Activated T-cell treated with anti-CD3 and anti-CD28 coated beads, Interleukin-2, amount 50 U/mL, for 24 hours (primary cell): ENCODE results near the gene DNAH2.
"Not testable (repeated sequence)": the region's sequence is repeated elsewhere in the genome, so short reads cannot be mapped to it uniquely, and the experiment has no call there.

Source experiments
- DNase-seq: peaks from one replicate; pipeline ENCODE4 v3.0.0-alpha.2; 2020
- H3K27ac Mint-ChIP-seq: 2 replicates; pipeline ENCODE4 v1.8.0; 2020; ENCODE audit warnings: mild to moderate bottlenecking, mixed read lengths
- H3K27me3 Mint-ChIP-seq: 2 replicates; pipeline ENCODE4 v1.8.0; 2020; ENCODE audit warnings: mixed read lengths
- H3K36me3 Mint-ChIP-seq: 2 replicates; pipeline ENCODE4 v1.8.0; 2020; ENCODE audit warnings: low read depth, mixed read lengths
- H3K4me1 Mint-ChIP-seq: 2 replicates; pipeline ENCODE4 v1.8.0; 2020; ENCODE audit warnings: low read depth, mixed read lengths
- H3K4me3 Mint-ChIP-seq: 2 replicates; pipeline ENCODE4 v1.8.0; 2020; ENCODE audit warnings: mild to moderate bottlenecking, moderate library complexity, mixed read lengths
- H3K9me3 Mint-ChIP-seq: 2 replicates; pipeline ENCODE4 v1.8.0; 2020; ENCODE audit warnings: mixed read lengths

Gene DNAH2

DNA sequence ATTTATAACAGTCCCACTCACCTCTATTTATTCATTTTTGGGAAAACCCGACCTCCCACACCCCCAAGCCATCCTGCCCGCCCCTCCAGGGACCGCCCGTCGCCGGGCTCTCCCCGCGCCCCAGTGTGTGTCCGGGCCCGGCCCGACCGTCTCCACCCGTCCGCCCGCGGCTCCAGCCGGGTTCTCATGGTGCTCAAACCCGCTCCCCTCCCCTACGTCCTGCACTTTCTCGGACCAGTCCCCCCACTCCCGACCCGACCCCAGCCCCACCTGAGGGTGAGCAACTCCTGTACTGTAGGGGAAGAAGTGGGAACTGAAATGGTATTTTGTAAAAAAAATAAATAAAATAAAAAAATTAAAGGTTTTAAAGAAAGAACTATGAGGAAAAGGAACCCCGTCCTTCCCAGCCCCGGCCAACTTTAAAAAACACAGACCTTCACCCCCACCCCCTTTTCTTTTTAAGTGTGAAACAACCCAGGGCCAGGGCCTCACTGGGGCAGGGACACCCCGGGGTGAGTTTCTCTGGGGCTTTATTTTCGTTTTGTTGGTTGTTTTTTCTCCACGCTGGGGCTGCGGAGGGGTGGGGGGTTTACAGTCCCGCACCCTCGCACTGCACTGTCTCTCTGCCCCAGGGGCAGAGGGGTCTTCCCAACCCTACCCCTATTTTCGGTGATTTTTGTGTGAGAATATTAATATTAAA, 136.7 kb downstream of the DNAH2 start:
- no peaks in the 10 kb centered on the region for H3K27me3 Mint-ChIP-seq
- DNase-seq: no peak
- H3K4me1 Mint-ChIP-seq: peaks cover 56% of the 10 kb centered on the region
- no peaks in the 10 kb centered on the region for H3K9me3 Mint-ChIP-seq
- peak overlapping the region; percentile 57 for H3K27ac Mint-ChIP-seq
- peaks cover 49% of the 10 kb centered on the region for H3K36me3 Mint-ChIP-seq
- H3K4me3 Mint-ChIP-seq: no peak overlapping the region

- DNase-seq: no peak
- Mint-ChIP-seq H3K27ac (peak within 1 kb of the TSS; percentile 57), H3K4me1 (peaks cover 48% of the 10 kb centered on the region), H3K27me3 (no peaks in the 10 kb centered on the region), H3K9me3 (no peaks in the 10 kb centered on the region), H3K4me3 (no peak within 1 kb of the TSS), H3K36me3 (peaks cover 41% of the 10 kb centered on the region)
Measured at GRCh38 chr17:7854851-7855659, 137.5 kb downstream of the DNAH2 start, which contains the start of gene TMEM88. TSS of gene TMEM88 (plus strand) at chr17:7855066. CDS start at chr17:7855075, 9 bp downstream.

DNA sequence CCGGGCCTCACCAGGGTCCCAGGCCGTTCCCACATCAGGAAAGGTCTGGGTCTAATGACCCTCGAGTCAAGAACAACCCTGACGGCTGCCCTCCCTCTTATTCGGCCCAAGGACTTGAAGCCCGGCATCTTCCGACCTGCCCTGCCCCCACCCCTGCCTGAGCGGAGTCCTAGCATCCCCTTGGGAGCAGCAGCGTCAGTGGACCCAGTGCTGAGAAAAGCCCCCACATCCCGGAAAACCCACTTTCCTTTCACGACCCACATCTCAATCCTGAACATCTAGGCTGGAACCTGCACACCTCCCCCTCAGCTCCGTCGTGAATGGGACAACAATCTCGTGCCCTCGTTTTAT, 138.1 kb downstream of the DNAH2 start:
- Mint-ChIP-seq H3K4me1 (peaks cover 42% of the 10 kb centered on the region), H3K4me3 (no peak overlapping the region), H3K27me3 (no peaks in the 10 kb centered on the region), H3K36me3 (peaks cover 40% of the 10 kb centered on the region), H3K27ac (no peak overlapping the region), H3K9me3 (no peaks in the 10 kb centered on the region)
- no peak for DNase-seq

DNA sequence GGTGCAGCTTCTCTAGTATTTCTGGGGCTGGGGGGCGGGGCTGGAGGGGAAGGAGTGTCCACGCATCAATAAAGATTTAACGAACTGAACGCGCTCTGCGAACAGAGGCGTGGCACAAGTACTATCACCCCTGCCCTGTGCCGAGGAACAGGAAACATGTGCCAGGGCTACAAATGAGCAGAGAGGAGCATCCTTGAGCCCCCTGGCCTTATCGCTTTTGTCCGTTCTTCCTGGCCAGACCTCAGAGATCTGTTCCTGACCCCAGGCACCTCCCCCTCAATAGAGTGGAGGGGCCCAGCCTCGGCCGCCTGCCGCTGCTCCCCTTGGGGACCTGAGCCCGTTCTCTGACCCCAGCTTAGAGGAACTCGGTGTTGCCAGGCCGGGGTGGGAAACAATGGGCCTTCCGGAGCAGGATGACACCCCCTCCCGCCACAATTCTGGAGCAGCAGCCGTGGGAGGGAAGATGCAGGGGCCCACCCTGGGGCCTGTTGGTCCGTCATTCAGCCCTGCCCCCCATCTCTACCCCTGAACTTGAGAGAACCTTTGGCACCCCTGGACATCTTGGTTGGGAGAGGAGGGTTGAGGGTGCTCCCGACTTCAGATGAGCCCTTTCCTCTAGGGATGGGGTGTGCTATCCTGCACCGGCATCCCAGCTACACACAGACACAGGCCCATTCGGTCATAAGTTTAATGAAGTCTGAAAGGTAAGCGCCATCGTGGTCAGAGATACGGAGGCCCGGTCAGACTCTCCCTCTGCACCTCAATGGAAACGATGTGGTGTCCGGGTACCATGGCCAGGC, 138.7 kb downstream of the DNAH2 start:
- Mint-ChIP-seq H3K4me1 (peaks cover 39% of the 10 kb centered on the region), H3K27me3 (no peaks in the 10 kb centered on the region), H3K27ac (no peak overlapping the region), H3K4me3 (no peak overlapping the region), H3K36me3 (peaks cover 40% of the 10 kb centered on the region), H3K9me3 (no peaks in the 10 kb centered on the region)
- peak; percentile 62 for DNase-seq

DNA sequence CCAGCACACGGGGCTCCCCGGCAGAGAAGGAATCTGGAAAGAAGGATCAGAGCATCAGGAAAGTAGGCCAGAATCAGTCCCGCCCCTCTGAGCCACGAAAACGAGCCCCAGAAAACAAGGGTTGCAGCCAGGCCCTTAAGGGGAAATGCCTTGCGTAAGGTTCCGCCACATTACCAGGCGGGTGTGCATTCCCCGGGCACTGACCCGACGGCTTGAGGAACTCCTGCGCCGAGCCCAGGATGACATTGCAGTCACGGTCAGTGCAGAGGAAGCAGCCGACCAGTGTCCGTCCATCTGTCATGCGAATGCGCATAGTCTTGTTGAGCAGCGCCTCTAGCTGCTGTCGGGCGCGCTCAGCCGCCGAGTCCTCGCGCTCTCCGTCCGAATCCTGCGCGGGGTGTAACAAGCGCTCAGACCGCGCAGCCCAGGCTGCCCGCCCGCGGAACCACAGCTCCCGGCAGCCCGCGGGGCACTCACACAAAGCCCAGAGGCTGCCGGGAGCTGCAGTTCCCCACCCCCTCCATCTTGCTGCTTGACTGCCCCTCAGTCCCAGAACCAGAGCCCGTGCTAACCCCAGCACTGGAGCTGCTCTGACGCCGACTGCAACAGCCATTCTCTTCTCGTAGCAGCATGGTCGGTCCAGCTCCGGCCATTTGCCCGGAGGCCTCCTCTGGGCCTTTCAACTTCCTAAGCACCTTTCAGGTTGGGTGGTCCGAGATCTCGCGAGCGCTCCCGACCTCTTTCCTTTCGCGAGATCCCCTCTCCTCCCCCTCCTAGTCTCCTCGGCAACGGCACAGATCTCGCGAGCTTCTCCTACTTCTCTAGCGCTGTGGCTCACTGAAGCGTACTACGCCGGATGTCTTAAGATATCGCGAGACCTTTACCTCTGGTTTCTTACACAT, 139.5 kb downstream of the DNAH2 start, which contains the start of gene NAA38:
Gene NAA38 (minus strand): TSS at position 749 of the 902 bp plus-strand sequence. CDS start 96 bp downstream, at position 653.
- Mint-ChIP-seq H3K9me3 (no peaks in the 10 kb centered on the region), H3K4me1 (peaks cover 35% of the 10 kb centered on the region), H3K36me3 (peaks cover 40% of the 10 kb centered on the region), H3K4me3 (no peak within 1 kb of the TSS), H3K27me3 (no peaks in the 10 kb centered on the region), H3K27ac (no peak within 1 kb of the TSS)
- peak; percentile 95 for DNase-seq

- Mint-ChIP-seq H3K27me3 (no peaks in the 10 kb centered on the region), H3K36me3 (peaks cover 38% of the 10 kb centered on the region), H3K27ac (no peak within 1 kb of the TSS), H3K4me1 (peaks cover 30% of the 10 kb centered on the region), H3K9me3 (no peaks in the 10 kb centered on the region), H3K4me3 (no peak within 1 kb of the TSS)
- peak; percentile 92 for DNase-seq
Measured at GRCh38 chr17:7857713-7858521, 140.4 kb downstream of the DNAH2 start, which contains the start of gene CYB5D1. TSS of gene CYB5D1 (plus strand) at chr17:7858003. CDS start at chr17:7858135, 132 bp downstream.

DNA sequence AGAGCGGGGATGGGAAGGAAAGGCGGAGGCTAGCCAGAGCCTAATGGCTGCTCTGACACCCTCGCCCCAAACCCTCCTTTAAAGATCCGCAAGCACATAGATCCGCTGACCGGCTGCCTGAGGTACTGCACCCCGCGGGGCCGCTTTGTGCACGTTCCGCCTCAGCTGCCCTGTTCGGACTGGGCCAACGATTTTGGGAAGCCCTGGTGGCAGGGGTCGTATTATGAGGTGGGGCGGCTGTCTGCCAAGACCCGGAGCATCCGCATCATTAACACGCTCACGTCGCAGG, 140.9 kb downstream of the DNAH2 start:
- Mint-ChIP-seq H3K9me3 (no peaks in the 10 kb centered on the region), H3K27ac (no peak overlapping the region), H3K36me3 (peaks cover 36% of the 10 kb centered on the region), H3K27me3 (no peaks in the 10 kb centered on the region), H3K4me3 (no peak overlapping the region), H3K4me1 (peaks cover 30% of the 10 kb centered on the region)
- no peak for DNase-seq

GRCh38 chr17:7859028-7859427, 141.5 kb downstream of the DNAH2 start:
- Mint-ChIP-seq H3K9me3 (no peaks in the 10 kb centered on the region), H3K36me3 (peaks cover 37% of the 10 kb centered on the region), H3K4me3 (no peak overlapping the region), H3K27me3 (no peaks in the 10 kb centered on the region), H3K4me1 (peaks cover 26% of the 10 kb centered on the region), H3K27ac (peak overlapping the region; percentile 35)
- no peak for DNase-seq

DNA sequence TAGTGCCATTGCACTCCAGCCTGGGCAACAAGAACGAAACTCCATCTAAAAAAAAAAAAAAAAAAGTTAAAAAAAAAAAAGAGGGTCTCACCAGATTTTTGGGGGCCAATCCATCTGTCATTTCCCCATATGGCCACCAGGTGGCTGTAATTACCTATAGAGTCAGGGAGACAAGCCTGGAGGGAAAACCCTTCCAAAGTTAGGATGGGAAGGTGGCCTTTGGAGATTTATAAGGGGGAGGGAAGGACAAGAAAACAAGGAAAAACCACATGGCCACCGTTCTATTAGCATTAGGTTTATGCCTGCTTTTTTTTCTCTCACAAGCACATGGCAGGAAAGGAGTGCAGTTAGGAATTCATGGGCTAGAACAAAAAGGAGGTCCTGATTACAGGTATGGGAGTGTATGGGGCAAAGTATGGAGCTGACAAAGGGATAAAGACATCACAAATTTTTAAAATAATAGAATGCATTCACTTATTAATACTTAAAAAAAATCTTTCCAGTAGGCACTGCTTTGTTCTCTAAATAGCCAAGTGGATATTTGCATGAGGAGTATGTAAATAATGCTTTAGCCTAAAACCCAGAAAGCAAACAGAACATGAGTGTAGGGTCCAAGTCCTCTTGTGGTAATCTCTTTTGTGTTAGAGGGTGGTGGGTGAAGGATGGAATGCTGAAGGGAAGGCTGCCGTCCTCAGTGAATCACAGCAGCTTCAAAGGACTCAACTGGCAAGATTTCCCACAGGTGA, 145.3 kb downstream of the DNAH2 start:
- peak; percentile 39 for DNase-seq
- no peak overlapping the region for H3K4me3 Mint-ChIP-seq
- H3K27ac Mint-ChIP-seq: peak overlapping the region; percentile 62

GRCh38 chr17:7864384-7864783, 146.8 kb downstream of the DNAH2 start:
- H3K9me3 Mint-ChIP-seq, H3K27me3 Mint-ChIP-seq, H3K27ac Mint-ChIP-seq, H3K4me3 Mint-ChIP-seq, DNase-seq: not testable (repeated sequence)
- H3K4me1 Mint-ChIP-seq: peaks cover 37% of the 10 kb centered on the region
- peaks cover 61% of the 10 kb centered on the region for H3K36me3 Mint-ChIP-seq

More for the DNA sequence above, 145.3 kb downstream of the DNAH2 start:
- H3K9me3 Mint-ChIP-seq: no peaks in the 10 kb centered on the region
- H3K27me3 Mint-ChIP-seq: no peaks in the 10 kb centered on the region
- H3K4me1 Mint-ChIP-seq: peaks cover 25% of the 10 kb centered on the region
- peaks cover 55% of the 10 kb centered on the region for H3K36me3 Mint-ChIP-seq

DNA sequence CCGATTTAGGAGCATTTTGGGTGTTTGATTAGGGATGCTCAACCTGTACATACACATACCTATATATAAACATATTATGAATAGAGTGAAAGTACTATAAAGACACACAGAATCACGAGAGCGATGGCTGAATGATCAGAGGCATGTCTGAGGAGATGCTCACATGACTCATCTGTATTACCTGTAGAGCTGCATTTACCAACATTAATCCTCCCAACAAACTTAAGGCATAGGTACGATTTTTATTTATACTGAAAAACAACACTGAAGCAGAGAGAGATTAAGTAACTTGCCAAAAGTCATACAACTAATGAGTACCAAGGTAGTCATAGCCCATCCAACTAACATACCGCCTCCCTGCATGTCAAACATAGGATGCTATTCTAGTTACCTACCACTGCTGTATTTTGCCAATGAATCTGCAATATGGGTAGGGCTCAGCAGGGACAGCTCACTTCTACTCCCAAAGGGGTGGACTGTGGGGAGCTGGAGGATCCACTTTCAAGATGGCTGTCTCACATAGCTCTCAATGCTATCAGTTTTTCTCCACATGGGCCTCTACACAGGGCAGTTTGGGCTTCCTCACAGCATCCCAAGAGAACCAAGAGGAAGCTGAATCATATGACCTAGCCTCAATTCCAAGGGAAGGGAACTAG, 147.6 kb downstream of the DNAH2 start:
- H3K4me3 Mint-ChIP-seq: no peak overlapping the region
- no peak for DNase-seq
- no peak overlapping the region for H3K27ac Mint-ChIP-seq
- peaks cover 40% of the 10 kb centered on the region for H3K4me1 Mint-ChIP-seq
- no peaks in the 10 kb centered on the region for H3K27me3 Mint-ChIP-seq
- H3K9me3 Mint-ChIP-seq: no peaks in the 10 kb centered on the region
- H3K36me3 Mint-ChIP-seq: peaks cover 64% of the 10 kb centered on the region

- Mint-ChIP-seq H3K27ac (peak overlapping the region; percentile 40), H3K9me3 (no peaks in the 10 kb centered on the region), H3K4me3 (no peak overlapping the region), H3K4me1 (peaks cover 32% of the 10 kb centered on the region), H3K36me3 (peaks cover 51% of the 10 kb centered on the region), H3K27me3 (no peaks in the 10 kb centered on the region)
- no peak for DNase-seq
Measured at GRCh38 chr17:7867881-7868329, 150.4 kb downstream of the DNAH2 start.
